ENCODE measurements around the gene ZNF276.

Gene ZNF276

GRCh38 chr16:89764711-89765201 is 43.4 kb downstream of the ZNF276 start:
- H3K9me2 ChIP-seq (replicated peaks; ENCODE audit: insufficient read depth, low read length), result no peaks in the 10 kb centered on the region
- peak overlapping the region; percentile 56; the same call in 1 of the 2 replicates for H3K9ac ChIP-seq (ENCODE audit: low read length)
- peaks cover 21% of the 10 kb centered on the region for H3K4me1 ChIP-seq (ENCODE audit: low read length)
- H3K4me3 ChIP-seq (ENCODE audit: low read length), result peak overlapping the region; percentile 47
- H3K27ac ChIP-seq (ENCODE audit: low read length), result peak overlapping the region; percentile 95
- peaks cover 22% of the 10 kb centered on the region for H3K79me2 ChIP-seq (ENCODE audit: low read length)
- H3K4me2 ChIP-seq (ENCODE audit: low read depth, low read length), result peak overlapping the region; percentile 66
- H4K20me1 ChIP-seq (ENCODE audit: insufficient read depth, low read length), result no peaks in the 10 kb centered on the region
- DNase-seq, result peak; percentile 83
- H2AFZ ChIP-seq (ENCODE audit: low read length), result no peak overlapping the region
- no peaks in the 10 kb centered on the region for H3K9me3 ChIP-seq (replicated peaks; ENCODE audit: insufficient read depth, low read length)
- TF ChIP-seq CTCF (IDR thresholded peaks at IDR 0.05; ENCODE audit: low read length), result no peak
- peaks cover 28% of the 10 kb centered on the region for H3F3A ChIP-seq (ENCODE audit: insufficient read depth, low read length)
- no peaks in the 10 kb centered on the region for H3K36me3 ChIP-seq (replicated peaks; ENCODE audit: insufficient read depth, low read length)
- H3K27me3 ChIP-seq (replicated peaks; ENCODE audit: insufficient read depth, low read length), result no peaks in the 10 kb centered on the region

- Histone ChIP-seq H4K20me1 (ENCODE audit: insufficient read depth, low read length) (no peaks in the 10 kb centered on the region), H3F3A (ENCODE audit: insufficient read depth, low read length) (peaks cover 28% of the 10 kb centered on the region), H3K9me2 (replicated peaks; ENCODE audit: insufficient read depth, low read length) (no peaks in the 10 kb centered on the region), H3K4me3 (ENCODE audit: low read length) (no peak overlapping the region), H3K79me2 (ENCODE audit: low read length) (peaks cover 18% of the 10 kb centered on the region), H3K27ac (ENCODE audit: low read length) (peak overlapping the region; percentile 95), H3K4me1 (ENCODE audit: low read length) (peaks cover 21% of the 10 kb centered on the region), H2AFZ (ENCODE audit: low read length) (no peak overlapping the region), H3K4me2 (ENCODE audit: low read depth, low read length) (peak overlapping the region; percentile 66; the same call in 1 of the 2 replicates), H3K9me3 (replicated peaks; ENCODE audit: insufficient read depth, low read length) (no peaks in the 10 kb centered on the region), H3K36me3 (replicated peaks; ENCODE audit: insufficient read depth, low read length) (no peaks in the 10 kb centered on the region), H3K27me3 (replicated peaks; ENCODE audit: insufficient read depth, low read length) (no peaks in the 10 kb centered on the region), H3K9ac (ENCODE audit: low read length) (peak overlapping the region; percentile 40; the same call in 1 of the 2 replicates)
- DNase-seq, result no peak
- no peak for TF ChIP-seq CTCF (IDR thresholded peaks at IDR 0.05; ENCODE audit: low read length)
- TF ChIP-seq EZH2 (optimal IDR thresholded peaks at IDR 0.05; ENCODE audit: low read depth, low read length), result no peak
- TF ChIP-seq EZH2phosphoT487 (IDR thresholded peaks at IDR 0.05; ENCODE audit: low read length), result no peak
Measured at GRCh38 chr16:89765292-89765830, 44.0 kb downstream of the ZNF276 start.

GRCh38 chr16:89770367-89770766 is 49.0 kb downstream of the ZNF276 start:
- Histone ChIP-seq H3K9ac (ENCODE audit: low read length) (no peak overlapping the region), H3K36me3 (replicated peaks; ENCODE audit: insufficient read depth, low read length) (no peaks in the 10 kb centered on the region), H3K9me2 (replicated peaks; ENCODE audit: insufficient read depth, low read length) (no peaks in the 10 kb centered on the region), H4K20me1 (ENCODE audit: insufficient read depth, low read length) (no peaks in the 10 kb centered on the region), H3F3A (ENCODE audit: insufficient read depth, low read length) (peaks cover 4% of the 10 kb centered on the region; the same call in 1 of the 2 replicates), H3K79me2 (ENCODE audit: low read length) (0 out of 2 replicates have a peak, but pooled peaks cover 4% of the 10 kb centered on the region), H3K9me3 (replicated peaks; ENCODE audit: insufficient read depth, low read length) (no peaks in the 10 kb centered on the region), H3K4me2 (ENCODE audit: low read depth, low read length) (no peak overlapping the region), H3K27ac (ENCODE audit: low read length) (no peak overlapping the region), H2AFZ (ENCODE audit: low read length) (no peak overlapping the region), H3K4me1 (ENCODE audit: low read length) (peaks cover 4% of the 10 kb centered on the region; the same call in 1 of the 2 replicates), H3K27me3 (replicated peaks; ENCODE audit: insufficient read depth, low read length) (no peaks in the 10 kb centered on the region), H3K4me3 (ENCODE audit: low read length) (no peak overlapping the region)
- DNase-seq, result no peak
- TF ChIP-seq CTCF (IDR thresholded peaks at IDR 0.05; ENCODE audit: low read length) (no peak), EZH2 (optimal IDR thresholded peaks at IDR 0.05; ENCODE audit: low read depth, low read length) (no peak), EZH2phosphoT487 (IDR thresholded peaks at IDR 0.05; ENCODE audit: low read length) (no peak)
